ENCODE results near the gene HIC1.

Gene HIC1

DNA sequence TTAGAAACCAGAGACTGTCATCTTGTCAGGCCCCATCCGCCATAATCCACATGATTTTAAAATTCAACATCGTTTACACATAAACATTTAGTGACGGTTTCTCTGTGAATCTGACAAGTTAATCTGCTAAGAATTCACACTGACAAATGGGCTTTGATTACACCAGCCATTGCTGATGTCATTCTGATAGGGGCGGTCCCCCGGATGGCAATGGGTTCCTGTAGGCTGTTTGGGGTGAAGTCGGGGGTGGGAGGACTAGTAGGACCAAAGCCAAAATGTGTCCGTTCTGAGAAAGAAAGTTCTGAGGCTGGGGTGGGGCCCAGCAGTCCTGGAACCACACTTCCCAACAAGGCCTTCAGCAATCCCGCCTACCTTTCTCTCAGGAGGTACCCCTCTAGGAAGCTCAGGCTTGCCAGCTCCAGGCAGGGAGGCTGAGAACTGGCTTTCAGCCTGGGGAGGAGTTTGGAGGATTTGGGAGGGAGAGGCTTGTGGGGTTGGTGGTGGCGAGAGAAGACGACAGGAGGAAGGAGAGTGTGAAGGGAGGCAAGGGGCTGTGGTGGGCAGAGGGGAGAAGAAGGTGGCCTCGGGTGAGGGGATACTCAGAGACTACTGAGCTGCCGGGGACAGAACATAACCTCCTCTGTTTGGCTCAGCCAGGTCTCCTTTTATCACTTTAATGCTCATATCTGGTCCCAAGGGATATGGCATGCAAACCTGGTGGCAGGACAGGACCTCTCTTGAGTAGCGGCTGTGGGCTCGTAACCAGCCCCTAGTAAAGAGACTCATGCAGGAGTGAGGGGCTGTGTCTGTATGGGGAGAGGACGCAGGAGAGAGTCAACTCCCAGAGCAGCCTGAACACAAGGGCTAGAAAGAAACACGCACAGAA, 8.6 kb downstream of the HIC1 start:
- DNase-seq: no peak
- Mint-ChIP-seq H3K27me3 (no peaks in the 10 kb centered on the region), H3K27ac (peak overlapping the region in 1 of 2 donors; percentile 19)

GRCh38 chr17:2064147-2064489, 9.2 kb downstream of the HIC1 start:
- no peak for ATAC-seq (replicated peaks)
- Mint-ChIP-seq H3K36me3 (ENCODE audit: insufficient read depth) (peaks cover 21% of the 10 kb centered on the region), H3K9me3 (no peaks in the 10 kb centered on the region), H3K27me3 (no peaks in the 10 kb centered on the region), H3K4me1 (ENCODE audit: low read depth in 2 of 2) (peaks cover 19 to 51% of the 10 kb centered on the region in 2 donors), H3K27ac (peak overlapping the region; percentile 92), H3K4me3 (peak overlapping the region in 1 of 2 donors; percentile 28)
- DNase-seq: no peak

More for the DNA sequence above, 8.6 kb downstream of the HIC1 start:
- Mint-ChIP-seq H3K9me3 (no peaks in the 10 kb centered on the region), H3K4me3 (peak overlapping the region; percentile 28 to 33), H3K36me3 (ENCODE audit: insufficient read depth) (peaks cover 23% of the 10 kb centered on the region), H3K4me1 (ENCODE audit: low read depth in 2 of 2) (peaks cover 13 to 45% of the 10 kb centered on the region in 2 donors)
- peak; percentile 26 for ATAC-seq (replicated peaks)

GRCh38 chr17:2064520-2064971, 9.6 kb downstream of the HIC1 start:
- Mint-ChIP-seq H3K36me3 (ENCODE audit: insufficient read depth) (peaks cover 19% of the 10 kb centered on the region), H3K9me3 (no peaks in the 10 kb centered on the region), H3K27me3 (no peaks in the 10 kb centered on the region), H3K4me1 (ENCODE audit: low read depth in 2 of 2) (peaks cover 17 to 55% of the 10 kb centered on the region in 2 donors), H3K4me3 (peak overlapping the region; percentile 33 to 45), H3K27ac (peak overlapping the region; percentile 92)
- no peak for DNase-seq
- peak; percentile 30 for ATAC-seq (replicated peaks)

GRCh38 chr17:2064980-2065785, 10.3 kb downstream of the HIC1 start:
- ATAC-seq (replicated peaks): peak; percentile 57
- Mint-ChIP-seq H3K4me1 (ENCODE audit: low read depth in 2 of 2) (peaks cover 22 to 59% of the 10 kb centered on the region in 2 donors), H3K27me3 (no peaks in the 10 kb centered on the region), H3K27ac (peak overlapping the region; percentile 92), H3K9me3 (no peaks in the 10 kb centered on the region), H3K36me3 (ENCODE audit: insufficient read depth) (peaks cover 19% of the 10 kb centered on the region), H3K4me3 (peak overlapping the region; percentile 33 to 45)
- DNase-seq: peak; percentile 41 to 50 (median 42)

GRCh38 chr17:2065949-2066400, 11.1 kb downstream of the HIC1 start:
- H3K27me3 Mint-ChIP-seq: no peaks in the 10 kb centered on the region
- H3K4me1 Mint-ChIP-seq (ENCODE audit: low read depth in 2 of 2): peaks cover 27 to 61% of the 10 kb centered on the region in 2 donors
- no peak overlapping the region for H3K4me3 Mint-ChIP-seq
- H3K36me3 Mint-ChIP-seq (ENCODE audit: insufficient read depth): peaks cover 24% of the 10 kb centered on the region
- no peak for ATAC-seq (replicated peaks)
- no peaks in the 10 kb centered on the region for H3K9me3 Mint-ChIP-seq
- DNase-seq: no peak
- peak overlapping the region in 1 of 2 donors; percentile 92 for H3K27ac Mint-ChIP-seq

GRCh38 chr17:2067048-2067561, 12.2 kb downstream of the HIC1 start:
- peaks cover 22% of the 10 kb centered on the region for H3K36me3 Mint-ChIP-seq (ENCODE audit: insufficient read depth)
- H3K4me1 Mint-ChIP-seq (ENCODE audit: low read depth in 2 of 2): peaks cover 32 to 66% of the 10 kb centered on the region in 2 donors
- peak overlapping the region in 1 of 2 donors; percentile 54 for H3K4me3 Mint-ChIP-seq
- no peak for DNase-seq
- H3K27ac Mint-ChIP-seq: peak overlapping the region in 1 of 2 donors; percentile 93
- ATAC-seq (replicated peaks): no peak
- no peaks in the 10 kb centered on the region for H3K27me3 Mint-ChIP-seq
- no peaks in the 10 kb centered on the region for H3K9me3 Mint-ChIP-seq

DNA sequence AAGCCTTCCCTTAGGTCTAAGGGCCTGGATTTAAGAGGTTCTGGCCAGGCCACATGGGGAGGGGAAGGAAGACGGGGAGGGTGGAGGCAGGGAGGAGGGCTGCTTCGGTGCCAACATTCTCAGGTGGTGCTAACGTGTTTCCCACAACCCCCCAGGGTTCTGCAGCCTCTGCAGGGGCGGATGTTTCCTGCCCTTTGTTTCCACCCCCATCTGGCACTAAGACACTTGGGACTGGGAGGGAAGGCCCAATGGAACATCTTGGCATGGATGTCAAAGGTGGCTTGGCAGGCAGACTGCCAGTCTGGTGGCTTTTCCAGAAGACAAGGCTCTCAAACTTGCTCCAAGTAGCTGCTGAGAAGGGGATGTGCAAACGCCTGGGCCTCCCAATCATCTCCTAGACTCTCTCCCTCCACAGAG, 12.7 kb downstream of the HIC1 start:
- Mint-ChIP-seq H3K4me3 (peak overlapping the region in 1 of 2 donors; percentile 54), H3K27me3 (no peaks in the 10 kb centered on the region), H3K9me3 (no peaks in the 10 kb centered on the region), H3K27ac (peak overlapping the region in 1 of 2 donors; percentile 93), H3K4me1 (ENCODE audit: low read depth in 2 of 2) (peaks cover 32 to 66% of the 10 kb centered on the region in 2 donors), H3K36me3 (ENCODE audit: insufficient read depth) (peaks cover 22% of the 10 kb centered on the region)
- no peak for ATAC-seq (replicated peaks)
- DNase-seq: no peak

DNA sequence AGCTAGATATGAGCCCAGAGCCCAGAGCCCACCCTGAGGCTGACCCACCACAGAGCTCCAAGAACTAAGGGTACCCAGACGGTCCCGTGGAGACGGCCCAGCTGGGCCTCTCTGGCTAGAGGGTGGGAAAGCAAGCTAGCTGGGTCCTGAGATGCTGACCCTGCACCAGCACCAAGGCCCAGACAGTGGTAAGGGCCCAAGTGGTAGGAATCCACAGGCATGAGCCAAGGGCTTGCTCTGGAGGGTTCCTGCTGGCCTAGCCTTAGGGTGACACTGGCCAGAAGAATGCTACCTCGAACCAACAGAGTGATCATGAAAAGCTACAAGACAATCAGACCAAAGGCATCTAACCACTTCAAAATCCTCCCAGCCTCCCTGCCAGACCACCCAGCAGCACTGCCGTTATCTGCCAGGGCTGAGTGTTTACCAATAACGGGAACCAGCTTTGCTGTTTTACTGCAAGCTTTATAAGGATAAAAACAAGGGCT, 13.2 kb downstream of the HIC1 start:
- Mint-ChIP-seq H3K4me3 (peak overlapping the region in 1 of 2 donors; percentile 54), H3K27me3 (no peaks in the 10 kb centered on the region), H3K36me3 (ENCODE audit: insufficient read depth) (peaks cover 22% of the 10 kb centered on the region), H3K27ac (peak overlapping the region; percentile 92 to 93), H3K4me1 (ENCODE audit: low read depth in 2 of 2) (peaks cover 33 to 66% of the 10 kb centered on the region in 2 donors), H3K9me3 (no peaks in the 10 kb centered on the region)
- ATAC-seq (replicated peaks) (no peak), DNase-seq (no peak)

- DNase-seq (no peak), ATAC-seq (replicated peaks) (peak; percentile 26)
- Mint-ChIP-seq H3K9me3 (no peaks in the 10 kb centered on the region), H3K4me3 (peak overlapping the region; percentile 42 to 54), H3K36me3 (ENCODE audit: insufficient read depth) (peaks cover 17% of the 10 kb centered on the region), H3K27ac (peak overlapping the region; percentile 92 to 93), H3K27me3 (no peaks in the 10 kb centered on the region), H3K4me1 (ENCODE audit: low read depth in 2 of 2) (peaks cover 33 to 64% of the 10 kb centered on the region in 2 donors)
Measured at GRCh38 chr17:2068519-2069051, 13.7 kb downstream of the HIC1 start.

GRCh38 chr17:2070241-2071023, 15.5 kb downstream of the HIC1 start:
- H3K4me3 Mint-ChIP-seq: peak overlapping the region; percentile 53 to 54
- peak; percentile 85 for ATAC-seq (replicated peaks)

DNA sequence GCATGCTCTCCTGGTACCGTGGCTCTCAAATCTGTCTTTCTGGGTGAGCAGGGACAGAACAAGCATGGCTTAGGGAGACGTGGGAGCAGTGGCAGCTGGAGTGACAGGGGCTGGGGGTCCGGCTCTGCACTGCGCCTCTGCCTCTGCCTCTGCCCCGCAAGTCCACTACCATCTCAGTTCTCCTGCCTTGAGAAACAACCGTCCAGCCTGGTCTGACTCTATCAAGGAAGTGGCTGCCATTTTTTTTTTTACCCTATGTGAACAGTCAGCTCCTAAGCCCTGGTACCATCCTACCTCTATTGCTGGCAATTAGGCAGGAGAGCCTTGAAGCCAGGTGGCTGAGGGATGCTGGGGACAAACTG, 16.1 kb downstream of the HIC1 start:
- Mint-ChIP-seq H3K27me3 (no peaks in the 10 kb centered on the region), H3K9me3 (no peaks in the 10 kb centered on the region), H3K4me1 (ENCODE audit: low read depth in 2 of 2) (peaks cover 27 to 51% of the 10 kb centered on the region in 2 donors), H3K4me3 (peak overlapping the region in 1 of 2 donors; percentile 53), H3K27ac (peak overlapping the region; percentile 92 to 93), H3K36me3 (ENCODE audit: insufficient read depth) (peaks cover 14% of the 10 kb centered on the region)
- DNase-seq: no peak
- ATAC-seq (replicated peaks): no peak

More at GRCh38 chr17:2070241-2071023, 15.5 kb downstream of the HIC1 start:
- peaks cover 14% of the 10 kb centered on the region for H3K36me3 Mint-ChIP-seq (ENCODE audit: insufficient read depth)
- no peaks in the 10 kb centered on the region for H3K9me3 Mint-ChIP-seq
- peak in 2 of 3 experiments; percentile 31 to 54 for DNase-seq
- H3K27ac Mint-ChIP-seq: peak overlapping the region; percentile 92 to 93
- no peaks in the 10 kb centered on the region for H3K27me3 Mint-ChIP-seq
- H3K4me1 Mint-ChIP-seq (ENCODE audit: low read depth in 2 of 2): peaks cover 27 to 51% of the 10 kb centered on the region in 2 donors
